CD8-positive, alpha-beta memory T cell (primary cell): ENCODE results near the gene CTRB1. TPM values are rescaled to one million over a fixed set of nuclear protein-coding genes. Genes with fewer than 3 reads are reported as not detected.

ENCODE experiments used
- CTCF ChIA-PET: fragments of 350-600 bp; sonication (Branson Sonifier 250); formaldehyde crosslinking; loops from one replicate; lab custom pipeline; 2021; ENCODE audit warnings: antibody characterized with exemption; lab: Charles Lee
- POLR2A ChIA-PET: fragments of 350-600 bp; sonication (Branson Sonifier 250); formaldehyde crosslinking; loops from one replicate; lab custom pipeline; 2021; ENCODE audit warnings: antibody characterized with exemption; lab: Charles Lee
- DNase-seq, 5 donors: peaks; one replicate each; pipeline versions ENCODE4 v3.0.0 to v3.0.0-alpha.2; 2020 to 2022; ENCODE audit warnings: mixed read lengths in 1 of 5
- H3K27ac ChIP-seq: one replicate; pipeline ENCODE4 v1.7.0; 2013; ENCODE audit warnings: low read depth, mild to moderate bottlenecking, low read length, moderate library complexity
- H3K27me3 ChIP-seq: 2 replicates; pipeline ENCODE4 v1.7.0; 2013; ENCODE audit warnings: low read length, mild to moderate bottlenecking; ENCODE audit not compliant: insufficient read depth, poor library complexity, severe bottlenecking
- H3K36me3 ChIP-seq: 2 replicates; pipeline ENCODE4 v1.7.0; 2013; ENCODE audit warnings: mild to moderate bottlenecking, low read length, moderate library complexity; ENCODE audit not compliant: insufficient read depth
- H3K4me1 ChIP-seq: 2 replicates; pipeline ENCODE4 v1.7.0; 2013; ENCODE audit warnings: mild to moderate bottlenecking, low read length, moderate library complexity; ENCODE audit not compliant: insufficient read depth
- H3K4me3 ChIP-seq: 2 replicates; pipeline ENCODE4 v1.7.0; 2013; ENCODE audit warnings: mild to moderate bottlenecking, low read length
- H3K9me3 ChIP-seq: 2 replicates; pipeline ENCODE4 v1.7.0; 2013; ENCODE audit warnings: mild to moderate bottlenecking, low read length
- H3K27ac Mint-ChIP-seq, 8 donors: one replicate each; pipeline ENCODE4 v1.8.0; 2020 to 2021; ENCODE audit warnings: mixed read lengths in 8 of 8, mild to moderate bottlenecking in 6 of 8, inconsistent platforms in 3 of 8, moderate library complexity in 3 of 8
- H3K27me3 Mint-ChIP-seq, 2 donors: one replicate each; pipeline ENCODE4 v1.8.0; 2020 to 2021; ENCODE audit warnings: mixed read lengths in 2 of 2, mild to moderate bottlenecking in 1 of 2, moderate library complexity in 1 of 2
- H3K36me3 Mint-ChIP-seq, 3 donors: one replicate each; pipeline ENCODE4 v1.8.0; 2020 to 2021; ENCODE audit warnings: mixed read lengths in 3 of 3, inconsistent platforms in 1 of 3, mild to moderate bottlenecking in 1 of 3
- H3K4me1 Mint-ChIP-seq, 3 donors: one replicate each; pipeline ENCODE4 v1.8.0; 2020 to 2021; ENCODE audit warnings: mixed read lengths in 3 of 3, inconsistent platforms in 1 of 3, mild to moderate bottlenecking in 1 of 3
- H3K4me3 Mint-ChIP-seq, 7 donors: one replicate each; pipeline ENCODE4 v1.8.0; 2020 to 2021; ENCODE audit warnings: mixed read lengths in 7 of 7, mild to moderate bottlenecking in 6 of 7, moderate library complexity in 4 of 7, inconsistent platforms in 2 of 7
- H3K9me3 Mint-ChIP-seq, 5 donors: one replicate each; pipeline ENCODE4 v1.8.0; 2020 to 2022; ENCODE audit warnings: mixed read lengths in 5 of 5, mild to moderate bottlenecking in 3 of 5, moderate library complexity in 2 of 5, inconsistent platforms in 1 of 5
- polyA plus RNA-seq: library from polyadenylated mRNA; unstranded; fragments of 300-500 nt; fragmentation: Illumina TruSeq; gene quantifications from one replicate; pipeline ENCODE4 v1.2.3, GENCODE V29; 2021
- total RNA-seq, 2 experiments: library from RNA; stranded (reverse); gene quantifications; one replicate each; pipeline ENCODE4 v1.2.3, GENCODE V29; 2021

Gene CTRB1
- total and polyA plus RNA-seq, 3 experiments from 2014 or later: not detected

DNA sequence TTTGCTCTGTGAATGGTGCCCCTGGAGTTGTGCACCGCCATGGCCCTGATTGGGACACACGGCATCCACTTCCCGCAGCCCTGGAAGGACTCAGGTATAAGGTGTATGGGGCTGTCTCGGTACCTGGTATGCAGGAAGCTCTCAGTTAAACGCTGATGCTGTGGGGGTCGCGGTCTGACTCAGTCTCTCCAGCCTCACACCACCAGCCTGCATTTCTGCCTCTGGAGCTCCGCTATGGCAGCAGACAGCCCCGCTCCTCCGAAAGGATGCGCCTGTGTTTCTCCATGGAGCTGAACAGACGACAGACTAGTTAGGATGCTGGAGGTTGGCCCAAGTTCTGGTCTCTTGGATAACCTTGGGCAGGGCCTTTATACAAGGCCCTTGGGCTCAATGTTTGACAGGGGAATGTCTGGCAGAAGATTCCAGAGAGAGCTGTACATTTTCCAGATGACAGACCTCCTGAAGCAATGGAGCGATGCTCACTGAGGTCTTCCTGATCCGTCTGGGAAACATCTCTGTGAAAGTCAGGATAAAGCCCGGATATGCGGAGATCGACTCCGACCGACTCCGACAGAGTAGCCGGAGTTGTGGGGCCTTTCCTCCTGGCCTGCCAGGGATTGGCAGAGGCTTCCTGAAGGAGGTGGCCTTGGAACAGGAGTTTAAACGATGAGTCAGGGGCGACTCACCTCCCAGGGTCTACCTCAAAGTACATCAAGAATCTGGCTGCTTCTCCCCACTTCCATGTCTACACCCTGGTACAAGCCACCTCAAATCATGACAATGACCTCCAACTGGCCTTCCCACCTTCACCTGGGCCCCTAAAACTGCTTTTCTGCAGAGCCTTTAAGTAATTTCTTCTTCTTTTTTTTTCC is 54.5 kb downstream of the CTRB1 start:
- H3K36me3 ChIP-seq: no peaks in the 10 kb centered on the region
- DNase-seq: no peak
- no peaks in the 10 kb centered on the region for H3K9me3 Mint-ChIP-seq
- H3K4me1 ChIP-seq: no peaks in the 10 kb centered on the region
- POLR2A ChIA-PET: no interaction called here
- H3K27me3 Mint-ChIP-seq: peaks cover 19 to 26% of the 10 kb centered on the region in 2 donors
- no peak overlapping the region for H3K27ac Mint-ChIP-seq
- H3K4me3 Mint-ChIP-seq: no peak overlapping the region
- H3K4me3 ChIP-seq: no peak overlapping the region
- peaks cover 4 to 9% (median 9%) of the 10 kb centered on the region in 3 donors for H3K4me1 Mint-ChIP-seq
- H3K27me3 ChIP-seq: no peaks in the 10 kb centered on the region
- H3K27ac ChIP-seq: no peak overlapping the region
- CTCF ChIA-PET: interaction anchor here (0.6 kb wide), 1 partner anchor 73 kb away, joined by 3 read pairs; no protein-coding TSS in a partner anchor
- H3K36me3 Mint-ChIP-seq: no peaks in the 10 kb centered on the region
- no peaks in the 10 kb centered on the region for H3K9me3 ChIP-seq

Other genes starting within 250 kb of the CTRB1 start
- gene WDR59, start 233.9 kb upstream of the CTRB1 start, total RNA-seq: 10 to 100 TPM; 55.9 to 56.5 TPM
- 13.0 TPM for gene WDR59, start 233.9 kb upstream of the CTRB1 start, polyA plus RNA-seq
- gene ZNRF1, start 220.0 kb upstream of the CTRB1 start, total RNA-seq: 10 to 100 TPM; 10.8 to 14.1 TPM
- gene ZNRF1, start 220.0 kb upstream of the CTRB1 start, polyA plus RNA-seq: 2.2 TPM
- gene LDHD, start 102.2 kb upstream of the CTRB1 start, total RNA-seq: not detected
- 0.10 TPM for gene LDHD, start 102.2 kb upstream of the CTRB1 start, polyA plus RNA-seq
- 10 to 100 TPM; 13.8 to 17.4 TPM for gene ZFP1, start 70.5 kb upstream of the CTRB1 start, total RNA-seq
- 17.2 TPM for gene ZFP1, start 70.5 kb upstream of the CTRB1 start, polyA plus RNA-seq
- not detected for gene CTRB2, start 11.8 kb upstream of the CTRB1 start, total RNA-seq
- gene CTRB2, start 11.8 kb upstream of the CTRB1 start, polyA plus RNA-seq: not detected
- under 1 TPM; 0.88 to 0.95 TPM for gene BCAR1, start 32.6 kb downstream of the CTRB1 start, total RNA-seq
- gene BCAR1, start 32.6 kb downstream of the CTRB1 start, polyA plus RNA-seq: not detected
- gene CFDP1, start 214.5 kb downstream of the CTRB1 start, total RNA-seq: 10 to 100 TPM; 34.2 to 39.1 TPM
- 33.8 TPM for gene CFDP1, start 214.5 kb downstream of the CTRB1 start, polyA plus RNA-seq
- gene TMEM170A, start 245.7 kb downstream of the CTRB1 start, total RNA-seq: 10 to 100 TPM; 40.9 to 41.8 TPM
- 41.7 TPM for gene TMEM170A, start 245.7 kb downstream of the CTRB1 start, polyA plus RNA-seq